ENCODE data around the gene CAMK1D. TPM values are rescaled to one million over a fixed set of nuclear protein-coding genes. Genes with fewer than 3 reads are reported as not detected.

Gene CAMK1D
- total RNA-seq, 1 donor from 2014 or later = 0.64 TPM

DNA sequence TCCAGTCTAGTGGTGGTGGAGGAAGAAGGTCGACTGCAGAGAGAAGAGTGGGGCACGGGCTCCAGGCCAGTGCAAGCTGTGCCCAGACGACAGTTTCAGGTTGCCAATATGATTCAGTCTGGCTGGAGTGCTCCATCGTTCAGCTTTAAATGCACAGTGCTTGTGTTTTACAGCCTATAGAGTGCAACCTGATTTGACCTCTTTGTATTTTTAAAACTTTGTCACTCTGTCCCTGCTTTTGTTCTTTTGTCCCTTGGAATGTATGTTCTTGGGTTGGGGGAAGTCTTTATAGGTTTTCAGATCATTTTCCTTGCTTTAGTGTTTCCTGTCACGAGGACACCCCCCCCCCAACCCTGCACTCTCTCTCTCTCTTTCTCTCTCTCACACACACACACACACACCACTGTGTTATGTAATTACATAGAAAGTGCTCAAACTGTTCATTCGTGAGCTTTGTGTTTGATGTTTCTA is 198.0 kb downstream of the CAMK1D start:
- no peak for DNase-seq (ENCODE audit: low read depth in 2 of 2)

DNA sequence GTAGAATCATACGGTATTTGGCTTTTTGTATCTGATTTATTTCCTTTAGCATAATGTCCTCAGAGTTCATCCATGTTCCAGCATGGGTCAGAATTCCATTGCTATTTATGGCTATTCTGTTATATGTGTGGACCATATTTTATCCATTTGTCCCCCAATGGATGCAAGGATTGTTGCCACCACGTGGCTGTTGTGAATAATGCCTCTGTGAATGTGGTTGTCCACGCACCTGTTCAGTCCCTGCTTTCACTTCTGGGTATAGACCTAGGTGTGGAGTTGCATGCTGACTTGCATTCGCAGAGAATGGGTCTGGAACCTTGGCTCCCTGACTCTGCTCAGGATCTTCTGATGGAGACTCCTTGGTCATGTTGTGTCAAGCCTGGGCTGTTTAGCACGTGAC is 199.9 kb downstream of the CAMK1D start:
- DNase-seq (ENCODE audit: low read depth in 2 of 2) = no peak

DNA sequence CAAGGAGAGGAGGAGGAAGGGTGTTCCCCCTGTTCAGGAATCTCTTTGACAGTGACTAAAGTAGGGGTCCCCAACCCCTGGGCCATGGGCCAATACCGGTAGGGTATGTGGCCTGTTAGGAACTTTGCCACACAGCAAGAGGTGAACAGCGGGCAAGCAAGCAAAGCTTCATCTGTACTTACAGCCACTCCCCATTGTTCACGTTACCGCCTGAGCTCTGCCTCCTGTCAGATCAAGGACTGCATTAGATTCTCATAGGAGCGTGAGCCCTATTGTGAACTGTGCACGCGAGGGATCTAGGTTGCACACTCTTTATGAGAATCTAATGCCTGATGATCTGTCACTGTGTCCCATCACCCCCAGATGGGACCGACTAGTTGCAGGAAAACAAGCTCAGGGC is 201.6 kb downstream of the CAMK1D start:
- DNase-seq (ENCODE audit: low read depth in 2 of 2) = no peak

GRCh38 chr10:12556039-12556438 is 206.7 kb downstream of the CAMK1D start:
- DNase-seq (ENCODE audit: low read depth in 2 of 2) = no peak

DNA sequence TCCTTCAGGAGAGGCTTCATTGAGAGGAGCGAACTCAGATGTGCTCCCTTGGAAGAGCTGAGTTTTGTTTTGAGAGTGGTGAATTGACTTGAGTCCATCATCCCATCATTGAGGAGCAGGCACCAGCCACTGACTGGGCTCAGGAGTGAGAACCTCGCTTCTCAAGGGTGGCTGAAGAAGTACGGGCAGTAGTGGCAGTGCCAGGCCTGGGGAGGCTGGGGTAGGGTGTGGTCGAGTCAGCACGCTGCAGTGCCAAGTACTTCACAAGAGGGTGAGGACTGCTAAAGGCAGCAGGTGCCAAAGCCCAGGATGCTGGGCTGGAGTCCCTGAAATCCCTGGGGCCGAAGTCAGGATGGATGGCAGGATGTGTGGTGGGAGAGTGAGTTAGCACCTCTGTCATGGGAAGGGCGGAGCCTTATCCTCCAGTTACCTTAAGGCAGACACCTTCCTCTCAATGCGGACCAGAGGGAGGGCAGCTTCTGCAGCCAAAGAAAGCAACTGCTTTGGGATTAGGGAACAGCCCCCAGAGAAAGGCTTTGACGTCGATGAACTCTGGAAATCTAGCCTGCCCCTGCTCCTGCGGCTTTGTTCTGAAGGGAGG is 210.3 kb downstream of the CAMK1D start:
- no peak for DNase-seq (ENCODE audit: low read depth in 2 of 2)

GRCh38 chr10:12561307-12561706 is 212.0 kb downstream of the CAMK1D start:
- no peak for DNase-seq (ENCODE audit: low read depth in 2 of 2)

- no peak for DNase-seq (ENCODE audit: low read depth in 2 of 2)
These were observed 212.4 kb downstream of the CAMK1D start for GRCh38 chr10:12561720-12562119.

DNA sequence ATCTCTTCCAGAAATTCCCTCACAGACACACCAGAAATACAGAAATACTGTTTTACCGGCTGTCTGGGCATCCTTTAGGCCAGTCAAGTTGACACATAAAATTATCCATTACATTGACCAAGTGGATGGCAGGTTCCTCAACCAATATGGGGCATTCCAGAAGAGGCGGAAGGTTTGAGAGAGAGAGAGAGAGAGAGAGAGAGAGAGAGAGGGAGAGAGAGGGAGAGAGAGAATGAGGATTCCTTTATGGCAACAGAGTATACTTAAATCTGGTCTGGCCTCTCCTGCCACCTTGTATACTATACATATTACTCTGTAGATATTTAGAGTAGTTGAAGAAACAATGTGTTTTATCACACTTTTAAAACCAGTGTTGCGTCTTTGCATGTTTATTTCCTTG is 214.1 kb downstream of the CAMK1D start:
- no peak for DNase-seq (ENCODE audit: low read depth in 2 of 2)

DNA sequence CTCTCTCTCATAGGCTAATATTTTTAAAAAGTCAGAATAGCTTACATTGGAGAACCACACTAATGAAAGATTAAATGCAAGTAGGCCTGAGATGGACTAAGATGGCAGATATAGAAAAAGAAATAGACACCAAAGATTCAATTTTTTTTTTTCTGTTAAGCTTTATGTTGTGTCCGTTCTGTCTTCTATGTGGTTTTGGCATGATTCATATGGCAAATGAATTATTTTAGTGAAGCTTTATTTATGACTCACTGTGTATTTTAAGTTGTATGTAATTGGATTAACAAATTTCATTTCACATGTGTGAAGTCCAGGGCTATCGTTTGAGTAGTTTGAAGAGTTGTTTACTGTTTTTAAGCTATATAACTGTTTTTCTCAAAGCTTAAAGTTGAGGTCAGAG is 214.8 kb downstream of the CAMK1D start:
- DNase-seq (ENCODE audit: low read depth in 2 of 2) = no peak

- DNase-seq (ENCODE audit: low read depth in 2 of 2) = no peak
These were observed 217.1 kb downstream of the CAMK1D start for GRCh38 chr10:12566161-12567115.

GRCh38 chr10:12568391-12569009 is 219.2 kb downstream of the CAMK1D start:
- DNase-seq (ENCODE audit: low read depth in 2 of 2) = no peak

DNA sequence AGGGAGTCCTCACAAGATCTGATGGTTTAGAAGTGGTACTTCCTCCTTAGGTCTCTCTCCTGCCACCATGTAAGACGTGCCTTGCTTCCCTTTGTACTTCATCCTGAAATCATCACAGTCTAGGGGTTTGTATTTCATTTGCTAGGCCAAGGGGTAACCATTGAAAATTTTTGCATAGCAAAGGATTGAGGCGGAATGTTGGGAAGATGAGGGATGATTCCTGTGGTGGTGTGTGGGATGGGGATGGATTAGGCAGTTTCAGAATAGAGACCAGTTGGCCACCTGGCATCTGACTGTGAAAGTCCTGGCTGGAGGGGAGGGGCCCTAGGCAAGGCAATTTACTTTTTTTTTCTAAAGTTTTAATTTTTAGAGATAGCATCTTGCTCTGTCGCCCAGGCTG is 222.9 kb downstream of the CAMK1D start:
- DNase-seq (ENCODE audit: low read depth in 2 of 2) = no peak

DNA sequence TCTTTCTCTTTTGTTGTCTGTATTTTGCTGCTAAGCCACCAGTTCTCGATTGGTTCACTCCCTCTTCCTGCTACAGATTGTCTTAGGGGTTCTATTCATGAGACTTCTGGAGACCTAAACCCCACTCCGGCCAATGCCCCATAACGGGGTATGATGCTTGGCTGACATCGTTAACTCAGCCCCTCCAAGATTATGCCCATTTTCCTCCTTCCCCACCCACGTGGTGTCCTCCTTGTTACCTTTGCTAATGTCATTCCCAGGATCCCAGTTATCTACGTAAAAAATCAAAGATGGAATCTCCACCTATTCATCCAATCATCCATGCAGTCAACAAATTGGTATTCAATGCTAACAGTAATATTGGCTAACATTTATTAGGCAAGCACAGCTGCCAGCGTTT is 228.3 kb downstream of the CAMK1D start:
- no peak for DNase-seq (ENCODE audit: low read depth in 2 of 2)

DNA sequence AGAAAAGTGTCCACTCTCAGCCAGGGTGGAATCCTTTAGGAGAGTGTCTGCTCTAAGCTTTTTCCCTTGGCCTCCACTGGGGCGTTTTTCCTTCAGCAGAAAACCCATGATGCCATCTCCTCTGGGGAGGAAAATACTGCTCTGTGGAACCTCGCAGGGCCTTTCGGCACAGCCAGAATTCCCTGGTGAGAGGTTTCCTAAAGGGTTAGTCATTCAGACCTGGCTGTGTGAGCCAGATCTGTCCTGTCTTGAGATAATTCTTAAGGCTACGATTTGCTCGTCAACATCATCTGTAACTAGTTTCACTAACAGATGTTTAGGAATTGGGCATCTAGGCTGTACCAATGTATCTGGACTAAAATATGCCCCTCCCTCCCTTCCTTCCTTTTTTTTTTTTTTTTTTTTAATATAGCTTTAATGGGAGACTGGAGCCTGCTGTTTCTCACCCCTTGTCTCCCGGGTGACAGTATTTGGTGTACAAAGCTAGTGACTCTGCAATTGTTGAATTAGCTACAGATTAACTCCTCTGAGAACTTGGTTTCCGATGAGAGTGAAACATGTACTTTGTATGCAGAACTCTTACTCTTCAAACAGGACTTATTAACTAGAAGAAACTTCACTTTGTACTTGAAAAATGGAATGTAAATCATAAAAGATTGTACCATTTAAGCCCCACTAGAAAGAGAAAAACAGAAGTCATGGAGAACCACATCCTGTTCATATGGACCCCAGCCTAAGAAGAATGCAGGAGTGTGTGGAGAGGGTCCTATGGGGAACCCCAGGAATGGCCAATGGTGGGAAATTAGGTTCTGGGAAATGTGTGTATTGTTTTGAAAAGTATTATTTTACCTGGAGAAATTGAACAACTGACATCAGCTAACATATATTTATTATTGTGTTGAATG is 230.9 kb downstream of the CAMK1D start:
- no peak for DNase-seq (ENCODE audit: low read depth in 2 of 2)

DNA sequence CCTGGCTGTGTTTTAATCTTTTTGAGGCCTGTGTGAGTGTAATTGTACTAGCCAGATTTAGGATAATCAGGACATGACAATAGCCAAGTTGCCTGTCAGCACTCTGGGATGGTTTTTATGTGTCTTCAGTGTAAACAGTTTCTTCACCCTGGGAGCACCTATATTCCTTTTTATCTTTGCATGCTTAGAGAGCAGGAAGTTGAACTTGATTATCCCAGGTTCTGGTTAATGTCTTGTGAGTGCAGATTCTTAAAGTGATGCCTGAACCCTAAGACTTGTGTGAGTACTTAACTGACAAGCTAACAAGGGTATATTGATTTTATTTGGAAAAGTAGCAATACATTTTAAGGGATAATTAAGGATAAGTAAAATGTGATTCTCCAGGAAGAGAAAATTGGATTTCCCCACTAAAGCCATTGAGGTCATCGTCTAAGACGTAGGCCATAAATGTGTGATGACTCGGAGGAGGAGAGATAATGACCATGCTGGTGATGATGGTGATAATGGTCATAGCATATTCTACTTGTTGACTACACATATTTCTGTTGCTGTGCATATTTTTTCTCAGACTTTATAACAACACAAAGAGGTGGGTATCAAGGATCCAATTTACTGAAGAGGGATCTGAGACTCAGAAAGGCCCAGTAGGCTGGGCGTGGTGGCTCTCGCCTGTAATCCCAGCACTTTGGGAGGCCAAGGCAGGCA is 234.7 kb downstream of the CAMK1D start:
- DNase-seq (ENCODE audit: low read depth in 2 of 2) = no peak

- DNase-seq (ENCODE audit: low read depth in 2 of 2) = no peak
These were observed 237.4 kb downstream of the CAMK1D start for GRCh38 chr10:12586741-12587140.

GRCh38 chr10:12587451-12587888 is 238.1 kb downstream of the CAMK1D start:
- DNase-seq (ENCODE audit: low read depth in 2 of 2) = no peak

DNA sequence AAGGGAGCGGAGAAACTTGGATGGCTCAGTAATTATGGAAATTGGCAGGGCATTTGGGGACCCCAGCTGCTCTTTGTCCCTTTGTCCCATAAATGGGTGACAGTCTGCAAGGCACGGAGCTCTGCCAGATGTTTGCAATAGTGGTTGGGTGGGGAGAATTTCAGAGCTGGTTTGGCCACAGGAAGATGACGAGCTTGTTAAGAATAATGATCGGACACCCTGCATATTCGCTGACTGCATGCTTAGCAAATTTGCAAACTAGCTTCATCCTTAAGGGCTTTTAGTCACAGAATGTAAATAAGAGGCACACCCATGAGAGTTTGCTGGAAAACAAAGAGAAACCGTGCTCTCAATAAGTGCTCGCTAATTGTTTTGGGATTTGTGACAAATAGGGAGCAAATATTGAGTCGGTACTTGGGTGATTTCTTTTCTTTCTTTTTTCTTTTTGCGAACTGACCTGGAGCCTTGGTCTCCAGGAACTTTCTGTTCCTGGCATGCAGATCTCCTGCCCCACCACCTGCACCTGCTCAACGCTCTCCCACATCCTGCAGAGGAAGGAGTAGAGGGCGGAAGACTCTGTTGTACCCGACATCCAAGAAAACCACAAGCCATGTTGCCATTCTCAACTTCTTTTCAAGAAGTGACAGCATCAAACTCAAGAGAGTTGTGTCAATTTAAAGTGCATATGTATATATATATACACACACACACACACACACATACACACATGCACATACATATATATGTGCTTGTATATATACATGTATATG is 238.9 kb downstream of the CAMK1D start:
- DNase-seq (ENCODE audit: low read depth in 2 of 2) = no peak

GRCh38 chr10:12589291-12589690 is 239.9 kb downstream of the CAMK1D start:
- no peak for DNase-seq (ENCODE audit: low read depth in 2 of 2)

DNA sequence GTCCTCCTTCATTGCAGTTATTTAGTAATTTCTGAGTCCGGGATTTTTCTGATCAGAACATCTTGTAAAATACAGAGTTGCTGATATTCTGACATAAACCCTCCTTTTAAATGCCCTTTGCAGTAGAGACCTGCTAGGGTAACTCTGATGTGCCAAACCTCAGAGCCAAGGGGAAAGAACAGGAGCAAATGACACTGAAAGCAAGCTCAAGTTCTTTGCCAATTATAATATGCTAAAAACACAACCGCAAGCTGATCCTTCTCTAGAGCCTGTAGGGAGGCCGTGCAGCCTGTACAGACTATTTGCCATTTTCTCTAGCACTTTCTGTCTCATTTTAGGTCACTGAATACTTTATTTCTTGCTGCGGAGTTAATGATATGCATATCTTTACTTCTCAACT is 240.4 kb downstream of the CAMK1D start:
- no peak for DNase-seq (ENCODE audit: low read depth in 2 of 2)
